Neural cell (in vitro differentiated cells): ENCODE results near the gene TECPR1. TPM values are rescaled to one million over a fixed set of nuclear protein-coding genes. Genes with fewer than 3 reads are reported as not detected.

Source experiments
- H2AFZ ChIP-seq: fragments of 200-600, 300-800 bp; sonication (generic), shearing (Covaris generic); 2 replicates; pipeline ENCODE4 v1.6.0; 2014; ENCODE audit warnings: low read depth, mild to moderate bottlenecking, antibody characterized with exemption, low read length, moderate library complexity
- H3F3A ChIP-seq: fragments of 200-600 bp; shearing (Covaris generic); 2 replicates; pipeline ENCODE4 v1.6.1; 2016; ENCODE audit warnings: mild to moderate bottlenecking, moderate library complexity, mixed read lengths, antibody characterized with exemption, low read length; ENCODE audit not compliant: insufficient read depth, poor library complexity, severe bottlenecking
- H3K27ac ChIP-seq: fragments of 200-600, 300-800 bp; sonication (generic), shearing (Covaris generic); 2 replicates; pipeline ENCODE4 v1.5.1; 2014; ENCODE audit warnings: mild to moderate bottlenecking, low read length, moderate library complexity
- H3K27me3 ChIP-seq: fragments of 300-800, 200-600 bp; sonication (generic), shearing (Covaris generic); 2 replicates; pipeline ENCODE4 v1.6.0; 2014; ENCODE audit warnings: mild to moderate bottlenecking, low read depth, low read length, moderate library complexity; ENCODE audit not compliant: insufficient read depth
- H3K36me3 ChIP-seq: fragments of 300-800, 200-600 bp; sonication (generic), shearing (Covaris generic); 2 replicates; pipeline ENCODE4 v1.5.1; 2014; ENCODE audit warnings: mild to moderate bottlenecking, antibody characterized with exemption, low read length, moderate library complexity; ENCODE audit not compliant: insufficient read depth
- H3K4me2 ChIP-seq: fragments of 300-800, 200-600 bp; sonication (generic), shearing (Covaris generic); 2 replicates; pipeline ENCODE4 v1.6.0; 2014; ENCODE audit warnings: mild to moderate bottlenecking, low read length
- H3K4me3 ChIP-seq: fragments of 300-800, 200-600 bp; sonication (generic), shearing (Covaris generic); 2 replicates; pipeline ENCODE4 v1.5.1; 2014; ENCODE audit warnings: mild to moderate bottlenecking, low read length, moderate library complexity
- H3K79me2 ChIP-seq: fragments of 200-600 bp; shearing (Covaris generic); replicated peaks from 2 replicates; pipeline ENCODE4 v1.6.0; 2014; ENCODE audit warnings: mild to moderate bottlenecking, low read length, moderate library complexity; ENCODE audit not compliant: insufficient read depth
- H3K9ac ChIP-seq: fragments of 300-800, 200-600 bp; sonication (generic), shearing (Covaris generic); 2 replicates; pipeline ENCODE4 v1.6.1; 2016; ENCODE audit warnings: mild to moderate bottlenecking, low read length, mixed read lengths
- H3K9me2 ChIP-seq: fragments of 200-600 bp; shearing (Covaris generic); 2 replicates; pipeline ENCODE4 v1.6.1; 2016; ENCODE audit warnings: mild to moderate bottlenecking, low read length, mixed read lengths; ENCODE audit not compliant: insufficient read depth
- H3K9me3 ChIP-seq: fragments of 200-600, 300-800 bp; sonication (generic), shearing (Covaris generic); 2 replicates; pipeline ENCODE4 v1.6.1; 2016; ENCODE audit warnings: mild to moderate bottlenecking, mixed run types, low read length, moderate library complexity, mixed read lengths
- H4K20me1 ChIP-seq: fragments of 200-600 bp; shearing (Covaris generic); 2 replicates; pipeline ENCODE4 v1.6.1; 2016; ENCODE audit warnings: mild to moderate bottlenecking, mixed run types; ENCODE audit not compliant: insufficient read depth
- CTCF ChIP-seq: fragments of 450-650 bp; IDR thresholded peaks from 2 replicates; pipeline ENCODE4 v1.5.1; 2014; ENCODE audit warnings: antibody characterized with exemption, mild to moderate bottlenecking, moderate library complexity; ENCODE audit not compliant: poor library complexity, severe bottlenecking
- EP300 ChIP-seq: fragments of 450-650 bp; conservative IDR thresholded peaks from 2 replicates; pipeline ENCODE4 v1.6.1; 2014; ENCODE audit warnings: antibody characterized with exemption, mild to moderate bottlenecking, moderate library complexity; ENCODE audit not compliant: poor library complexity, severe bottlenecking
- EZH2 ChIP-seq: fragments of 200-600, 300-800 bp; shearing (Covaris generic), sonication (generic); IDR thresholded peaks from 2 replicates; pipeline ENCODE4 v1.6.1; 2014; ENCODE audit warnings: antibody characterized with exemption, low read length, borderline replicate concordance, mild to moderate bottlenecking; ENCODE audit not compliant: insufficient read depth, poor library complexity, severe bottlenecking
- MXI1 ChIP-seq: fragments of 450-650 bp; conservative IDR thresholded peaks from 2 replicates; pipeline ENCODE4 v1.6.1; 2014; ENCODE audit warnings: antibody characterized with exemption, mild to moderate bottlenecking; ENCODE audit not compliant: poor library complexity, severe bottlenecking
- POLR2AphosphoS5 ChIP-seq: IDR thresholded peaks from 2 replicates; pipeline ENCODE4 v1.6.1; 2012
- RAD21 ChIP-seq: fragments of 450-650 bp; conservative IDR thresholded peaks from 2 replicates; pipeline ENCODE4 v1.6.1; 2014; ENCODE audit warnings: antibody characterized with exemption, mild to moderate bottlenecking, moderate library complexity
- REST ChIP-seq: IDR thresholded peaks from 2 replicates; pipeline ENCODE4 v1.6.1; 2012; ENCODE audit warnings: borderline replicate concordance
- SMC3 ChIP-seq: fragments of 450-650 bp; conservative IDR thresholded peaks from 2 replicates; pipeline ENCODE4 v1.6.1; 2014; ENCODE audit warnings: antibody characterized with exemption, mild to moderate bottlenecking, moderate library complexity; ENCODE audit not compliant: poor library complexity
- TAF1 ChIP-seq: IDR thresholded peaks from 2 replicates; pipeline ENCODE4 v1.6.1; 2012; ENCODE audit warnings: low read depth
- polyA plus RNA-seq: library from polyadenylated mRNA; depleted of rRNA; stranded (reverse); fragments of >200 nt; gene quantifications from 2 replicates; pipeline ENCODE4 v1.2.3, GENCODE V29; 2014

The TECPR1 gene
- polyA plus RNA-seq, 1 donor from 2014 or later, result 46.6 TPM

- H3K9ac ChIP-seq, result no peak overlapping the region
- no peak overlapping the region for H3K27ac ChIP-seq
- H3K36me3 ChIP-seq, result no peaks in the 10 kb centered on the region
- H4K20me1 ChIP-seq, result no peaks in the 10 kb centered on the region
- H3K4me3 ChIP-seq, result no peak overlapping the region
- no peaks in the 10 kb centered on the region for H3K27me3 ChIP-seq
- no peak overlapping the region for H3K4me2 ChIP-seq
- H3K9me3 ChIP-seq, result no peaks in the 10 kb centered on the region
- H2AFZ ChIP-seq, result no peak overlapping the region
- H3F3A ChIP-seq, result no peaks in the 10 kb centered on the region
- TF ChIP-seq EZH2 (no peak), MXI1 (no peak), CTCF (no peak), SMC3 (no peak), REST (no peak), RAD21 (no peak), TAF1 (no peak), EP300 (no peak), POLR2AphosphoS5 (no peak)
- H3K79me2 ChIP-seq, result peaks cover 5% of the 10 kb centered on the region
- no peaks in the 10 kb centered on the region for H3K9me2 ChIP-seq
Measured at GRCh38 chr7:98168904-98169621, 83.0 kb downstream of the TECPR1 start.

- no peaks in the 10 kb centered on the region for H3K9me3 ChIP-seq
- no peak overlapping the region for H3K4me2 ChIP-seq
- no peak overlapping the region for H3K27ac ChIP-seq
- no peak overlapping the region for H3K9ac ChIP-seq
- H3K4me3 ChIP-seq, result no peak overlapping the region
- H3K79me2 ChIP-seq, result peaks cover 5% of the 10 kb centered on the region
- H2AFZ ChIP-seq, result no peak overlapping the region
- H3F3A ChIP-seq, result no peaks in the 10 kb centered on the region
- no peaks in the 10 kb centered on the region for H4K20me1 ChIP-seq
- H3K36me3 ChIP-seq, result no peaks in the 10 kb centered on the region
- H3K27me3 ChIP-seq, result no peaks in the 10 kb centered on the region
- TF ChIP-seq CTCF (peak; percentile 90), REST (no peak), MXI1 (no peak), SMC3 (peak; percentile 84), RAD21 (peak; percentile 90)
- H3K9me2 ChIP-seq, result no peaks in the 10 kb centered on the region
Measured at GRCh38 chr7:98168181-98168903, 83.7 kb downstream of the TECPR1 start.
